ENCODE data around the gene MICALL2.
"Not testable (repeated sequence)": the region's sequence is repeated elsewhere in the genome, so short reads cannot be mapped to it uniquely, and the experiment has no call there.

MICALL2 gene

DNA sequence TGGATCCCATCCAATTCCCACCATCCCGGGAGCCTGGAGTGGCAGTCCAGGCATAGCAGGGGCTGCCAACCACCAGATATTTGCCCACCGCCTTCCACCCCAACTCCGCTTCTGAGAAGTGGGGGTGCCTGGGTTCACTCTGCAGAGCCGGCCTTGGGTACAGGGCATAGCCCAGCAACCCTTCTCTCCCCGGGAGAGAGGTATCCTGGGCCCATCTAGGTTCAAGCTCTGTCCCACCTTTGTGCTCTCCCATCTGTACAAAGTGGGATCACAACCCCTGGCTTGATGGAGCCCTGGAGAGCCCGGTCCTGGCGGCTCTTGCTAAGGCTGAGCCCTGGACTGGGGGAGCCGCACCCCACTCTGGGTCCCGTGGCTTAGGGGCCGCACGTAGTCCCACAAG lies 12.2 kb downstream of the MICALL2 start:
- no peak for DNase-seq

DNA sequence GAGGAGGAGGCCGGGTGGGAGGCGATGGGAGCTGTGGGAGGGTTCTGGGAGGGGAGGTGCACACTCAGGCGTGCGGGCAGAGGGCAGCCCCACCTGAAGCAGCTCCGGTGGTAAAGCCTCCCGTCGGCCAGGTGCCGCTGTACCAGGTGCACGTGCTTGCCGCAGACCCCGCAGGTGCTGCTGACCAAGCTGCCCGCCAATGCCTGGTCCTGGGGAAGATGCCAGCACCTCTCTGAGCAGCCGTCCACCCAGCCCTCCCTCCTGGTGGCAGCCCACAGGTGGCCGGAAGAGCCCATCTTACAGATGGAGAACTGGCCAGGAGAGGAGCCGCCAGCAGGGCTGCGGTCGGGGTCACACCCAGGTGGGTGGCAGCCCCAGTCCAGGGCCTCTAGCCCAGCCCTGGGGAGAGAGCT lies 12.6 kb downstream of the MICALL2 start:
- no peak for DNase-seq

DNA sequence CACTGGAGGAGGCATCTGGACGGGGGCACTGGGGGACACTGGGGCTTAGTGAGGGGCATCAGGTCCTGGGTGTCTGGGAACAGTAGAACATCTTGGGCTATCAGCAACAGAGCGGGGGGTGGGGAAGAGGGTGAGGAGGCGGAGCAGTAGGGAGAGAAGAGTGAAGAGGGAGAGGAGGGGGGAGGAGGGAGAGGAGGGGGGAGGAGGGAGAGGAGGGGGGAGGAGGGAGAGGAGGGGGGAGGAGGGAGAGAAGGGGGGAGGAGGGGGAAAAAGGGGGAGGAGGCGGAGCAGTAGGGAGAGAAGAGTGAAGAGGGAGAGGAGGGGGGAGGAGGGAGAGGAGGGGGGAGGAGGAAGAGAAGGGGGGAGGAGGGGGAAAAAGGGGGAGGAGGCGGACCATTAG lies 13.2 kb downstream of the MICALL2 start:
- DNase-seq = not testable (repeated sequence)

DNA sequence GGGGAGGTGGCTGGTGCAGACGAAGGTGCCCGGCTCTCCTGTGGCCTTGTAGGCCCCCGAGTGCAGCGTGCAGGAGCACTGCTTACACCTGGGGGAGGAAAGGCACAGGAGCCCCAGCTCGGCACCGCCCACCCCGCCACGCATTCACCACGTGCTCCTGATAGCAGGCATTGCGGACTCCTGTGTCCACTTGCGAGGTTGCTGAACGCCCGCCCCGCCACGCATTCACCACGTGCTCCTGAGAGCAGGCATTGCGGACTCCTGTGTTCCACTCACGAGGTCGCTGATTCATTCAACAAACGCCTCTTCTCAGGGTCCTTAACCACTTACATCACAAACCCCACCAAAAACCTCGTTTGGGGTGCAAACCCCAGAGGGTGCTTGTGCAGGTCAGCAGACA lies 13.9 kb downstream of the MICALL2 start:
- no peak for DNase-seq

DNA sequence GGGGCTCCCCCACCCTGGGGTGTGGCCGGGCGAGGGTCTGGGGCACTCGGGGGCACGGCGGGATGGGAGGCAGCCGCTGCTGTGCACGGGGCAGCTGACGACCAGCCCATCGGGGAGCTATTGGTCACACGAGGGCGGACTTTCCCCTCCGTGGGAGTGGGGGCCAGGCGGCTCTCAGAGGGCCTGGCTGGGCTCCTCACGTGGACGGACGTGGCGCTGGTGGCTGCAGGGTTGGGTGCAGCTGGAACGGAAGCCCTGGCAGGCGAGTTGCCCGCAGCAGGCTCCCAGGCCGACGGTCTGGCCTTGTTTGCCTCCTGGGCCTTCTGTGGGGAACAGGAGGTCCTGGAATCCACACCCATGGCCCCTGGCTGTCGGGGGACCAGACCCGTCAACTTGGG lies 14.3 kb downstream of the MICALL2 start:
- no peak for DNase-seq

DNA sequence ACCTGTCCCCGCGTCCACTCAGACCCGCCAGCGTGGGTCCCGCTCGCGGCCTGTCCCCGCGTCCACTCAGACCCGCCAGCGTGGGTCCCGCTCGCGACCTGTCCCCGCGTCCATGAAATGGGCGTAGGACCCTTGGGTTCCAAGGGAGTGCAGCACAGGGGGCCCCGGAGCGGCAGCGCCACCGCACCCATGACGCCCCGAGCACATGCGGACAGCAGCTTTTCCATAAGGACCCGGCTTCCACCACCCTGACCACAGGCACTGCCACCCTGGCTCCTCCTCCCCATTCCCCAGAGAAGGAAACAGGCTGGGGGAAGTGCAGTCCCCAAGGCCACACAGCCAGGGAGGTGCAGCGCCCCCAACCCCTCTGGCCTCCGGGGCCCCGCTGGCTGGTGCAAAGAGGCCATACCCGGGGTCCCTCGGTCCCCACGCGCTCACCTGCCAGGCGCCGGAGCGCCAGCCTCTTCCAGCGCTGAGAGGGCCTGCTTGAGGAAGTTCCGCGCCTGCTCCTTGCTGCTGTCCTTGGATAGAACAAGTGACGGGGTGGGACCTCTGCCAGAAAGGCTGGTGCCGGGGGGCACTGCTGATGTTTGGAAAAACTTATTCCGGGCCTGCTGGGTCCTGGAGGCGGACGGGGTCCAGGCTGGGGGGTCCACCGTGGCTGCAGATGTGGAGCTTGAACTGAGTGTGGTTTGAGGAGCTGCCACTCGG lies 14.9 kb downstream of the MICALL2 start:
- no peak for DNase-seq

DNA sequence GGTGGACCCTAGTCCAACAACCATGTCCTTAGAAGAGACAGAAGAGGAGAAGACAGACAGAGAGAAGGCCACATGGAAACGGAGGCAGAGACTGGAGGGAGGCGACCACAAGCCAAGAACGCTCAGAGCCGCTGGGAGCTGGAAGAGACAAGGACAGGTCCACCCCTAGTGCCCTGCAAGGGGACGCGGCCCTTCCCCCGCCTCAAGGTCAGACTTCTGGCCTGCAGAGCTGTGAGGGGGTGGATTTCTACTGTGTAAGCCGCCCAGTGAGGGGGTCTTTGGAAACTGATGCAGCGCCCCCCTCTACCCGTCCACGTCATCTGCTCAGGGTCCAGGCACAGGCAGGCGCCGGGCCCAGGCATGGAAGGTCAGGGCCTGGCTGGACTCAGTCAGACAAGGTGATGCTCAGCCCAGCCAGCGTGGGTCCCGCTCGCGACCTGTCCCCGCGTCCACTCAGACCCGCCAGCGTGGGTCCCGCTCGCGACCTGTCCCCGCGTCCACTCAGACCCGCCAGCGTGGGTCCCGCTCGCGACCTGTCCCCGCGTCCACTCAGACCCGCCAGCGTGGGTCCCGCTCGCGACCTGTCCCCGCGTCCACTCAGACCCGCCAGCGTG lies 15.6 kb downstream of the MICALL2 start:
- not testable (repeated sequence) for DNase-seq

DNA sequence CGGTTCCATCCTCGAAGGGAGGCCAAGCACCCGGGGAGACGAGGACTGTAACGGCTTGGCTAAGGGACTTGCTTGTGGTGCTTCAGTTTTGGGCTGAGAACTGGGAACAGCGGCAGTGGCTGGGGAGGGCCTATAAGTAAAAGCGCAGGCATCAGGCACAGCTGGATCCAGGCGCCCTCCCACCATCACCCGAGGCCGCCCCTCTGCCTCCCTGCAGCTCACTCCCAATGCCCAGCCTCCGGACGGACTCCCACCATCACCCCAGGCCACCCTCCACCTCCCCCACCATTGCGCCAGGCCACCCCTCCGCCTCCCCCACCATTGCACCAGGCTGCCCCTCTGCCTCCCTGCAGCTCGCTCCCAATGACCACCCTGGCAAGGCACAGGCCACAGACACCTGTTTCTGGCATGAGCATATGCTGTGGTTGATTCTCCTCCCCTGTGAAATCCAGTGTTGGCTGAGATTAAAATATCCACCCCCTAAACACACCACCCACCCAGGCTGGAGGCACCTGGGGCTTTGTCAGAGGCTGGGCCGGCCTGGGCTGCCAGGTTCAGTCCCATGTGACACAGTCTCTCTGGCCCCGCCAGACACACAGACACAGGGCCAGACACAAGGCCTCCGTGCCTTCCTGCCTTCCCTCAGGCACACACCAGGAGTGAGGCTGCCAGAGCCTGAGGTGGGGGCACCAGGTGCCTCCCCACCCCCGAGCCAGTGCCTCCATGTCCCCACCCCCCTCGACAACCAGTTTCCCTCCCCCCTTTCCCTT lies 16.7 kb downstream of the MICALL2 start:
- DNase-seq = no peak

DNA sequence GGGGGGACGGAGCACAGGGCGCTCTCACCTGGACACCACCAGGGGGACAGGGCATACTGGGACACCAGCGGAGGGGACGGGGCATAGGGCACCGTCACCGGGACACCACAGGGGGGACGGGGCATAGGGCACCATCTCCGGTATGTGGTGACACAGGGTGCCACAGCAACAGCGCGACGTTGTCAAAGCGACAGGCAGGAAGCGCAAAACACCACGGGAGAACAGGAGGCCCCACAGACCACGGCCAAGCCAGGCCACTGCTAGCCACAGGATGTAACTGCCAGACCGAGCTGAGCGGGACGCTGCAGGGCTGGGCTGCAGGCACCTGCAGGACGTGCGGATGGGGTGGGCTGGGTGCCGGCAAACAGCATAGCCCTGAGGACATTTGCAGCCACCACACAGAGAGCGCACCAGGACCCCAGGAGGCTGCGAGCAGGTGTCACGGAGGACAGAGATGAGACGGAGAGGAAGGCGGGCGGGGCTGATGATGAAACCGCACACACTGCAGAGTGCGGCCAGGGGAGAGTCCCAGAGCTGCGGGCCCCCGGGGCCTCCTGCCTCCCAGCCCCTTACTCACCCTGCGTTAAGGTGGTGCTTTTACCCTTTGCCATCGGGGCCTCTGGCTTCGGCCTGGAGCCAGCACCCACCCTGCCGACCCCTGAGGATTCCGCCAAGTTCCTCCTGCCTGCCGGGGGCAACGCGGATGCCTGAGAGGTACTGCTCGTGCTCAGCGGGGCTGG lies 17.5 kb downstream of the MICALL2 start:
- no peak for DNase-seq

DNA sequence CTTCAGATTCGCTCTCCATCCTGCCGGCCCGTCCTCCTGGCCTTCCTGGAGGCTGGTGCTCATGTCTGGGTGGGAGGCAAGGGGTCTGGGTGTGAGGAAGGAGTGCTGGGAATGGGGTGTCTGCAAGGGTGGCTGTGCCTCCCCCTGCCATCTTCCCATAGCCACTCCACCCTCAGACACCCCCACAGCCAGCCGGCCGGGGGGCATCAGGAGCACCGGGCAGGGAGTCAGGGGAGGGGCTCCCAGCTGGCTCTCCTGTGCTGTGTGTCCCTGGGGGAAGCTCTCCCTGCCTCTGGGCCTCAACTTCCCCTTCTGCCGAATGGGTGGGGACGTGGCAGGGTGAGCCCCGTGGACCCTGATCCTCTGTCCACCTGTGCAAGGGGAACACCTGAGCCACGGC lies 18.6 kb downstream of the MICALL2 start:
- no peak for DNase-seq

DNA sequence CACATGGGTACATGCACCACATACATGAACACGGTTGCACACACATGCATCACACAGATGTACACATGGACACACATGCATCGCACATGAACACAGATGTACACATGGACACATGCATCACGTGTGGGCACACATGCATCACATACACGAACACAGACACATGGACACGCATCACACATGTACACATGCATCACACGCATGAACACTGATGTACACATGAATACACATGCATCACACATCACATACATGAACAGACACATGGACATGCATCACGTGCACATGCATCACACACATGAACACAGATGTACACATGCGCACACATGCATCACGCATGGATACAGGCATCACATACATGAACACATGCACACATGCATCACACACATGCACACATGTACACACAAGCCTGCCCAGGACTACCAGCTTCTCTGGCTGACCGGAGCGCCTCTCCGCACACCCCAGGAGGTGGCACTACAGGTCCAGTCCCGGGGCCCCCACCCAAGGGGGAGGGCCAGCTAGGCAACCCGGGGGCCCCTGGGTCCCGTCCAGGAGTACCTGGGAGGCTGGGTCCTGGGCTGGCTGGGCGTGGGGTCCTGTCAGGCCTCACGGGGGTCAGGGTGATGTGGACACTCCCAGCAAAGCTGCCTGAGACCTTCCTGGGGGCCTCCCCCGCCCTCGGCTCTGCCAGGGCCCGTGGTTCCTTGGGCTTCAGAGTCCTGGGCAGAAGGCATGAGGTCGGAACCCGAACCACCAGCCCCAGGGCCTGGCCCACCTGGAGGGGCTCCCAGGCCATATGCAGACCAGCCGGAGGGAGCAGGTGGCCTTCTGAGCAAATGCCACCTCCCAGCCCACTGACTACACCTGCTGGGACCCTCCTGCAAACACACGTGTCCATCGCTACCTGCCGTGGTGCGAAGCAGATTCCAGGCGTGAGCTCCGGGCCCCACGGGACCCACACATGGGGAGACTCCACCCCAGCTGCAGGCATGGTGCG lies 19.6 kb downstream of the MICALL2 start:
- DNase-seq = no peak

DNA sequence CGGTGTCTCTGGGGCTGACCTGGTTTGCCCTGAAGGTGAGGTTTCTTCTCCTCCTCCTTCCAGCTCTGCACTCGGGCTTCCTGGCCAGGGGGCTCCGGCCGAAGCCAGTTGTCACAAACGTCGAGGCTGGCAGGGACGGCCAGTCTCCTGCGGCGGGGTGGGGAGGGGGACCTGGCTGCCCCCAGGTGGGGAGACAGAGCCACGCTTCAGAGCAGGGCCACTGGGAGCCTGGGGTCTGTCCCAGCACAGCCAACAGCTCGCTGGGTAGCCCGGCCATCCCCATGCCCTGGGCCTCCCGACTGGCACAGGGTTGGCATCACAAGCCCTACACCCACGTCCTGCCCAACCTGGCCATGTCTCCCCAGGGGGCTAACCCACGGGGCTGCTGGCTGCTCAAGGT lies 20.4 kb downstream of the MICALL2 start:
- DNase-seq = no peak

DNA sequence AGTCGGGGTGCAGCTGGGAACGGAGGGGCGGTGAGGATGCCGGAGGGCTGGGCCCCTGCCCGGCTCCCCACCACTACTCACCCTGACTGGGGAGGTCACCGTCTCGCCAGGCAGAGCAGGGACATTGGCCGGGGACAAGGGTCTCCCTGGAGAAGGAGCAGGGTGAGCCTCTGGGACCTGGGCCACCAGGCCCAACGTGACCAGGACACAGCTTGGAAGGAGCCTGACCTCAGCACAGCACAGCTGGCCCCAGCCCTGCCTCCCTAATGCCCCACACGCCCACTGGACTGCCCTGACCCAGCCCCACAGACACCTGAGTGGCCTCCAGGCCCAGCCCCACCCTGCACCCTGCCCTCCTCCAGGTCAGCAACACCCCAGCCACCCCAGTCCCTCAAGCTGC lies 21.1 kb downstream of the MICALL2 start:
- no peak for DNase-seq

DNA sequence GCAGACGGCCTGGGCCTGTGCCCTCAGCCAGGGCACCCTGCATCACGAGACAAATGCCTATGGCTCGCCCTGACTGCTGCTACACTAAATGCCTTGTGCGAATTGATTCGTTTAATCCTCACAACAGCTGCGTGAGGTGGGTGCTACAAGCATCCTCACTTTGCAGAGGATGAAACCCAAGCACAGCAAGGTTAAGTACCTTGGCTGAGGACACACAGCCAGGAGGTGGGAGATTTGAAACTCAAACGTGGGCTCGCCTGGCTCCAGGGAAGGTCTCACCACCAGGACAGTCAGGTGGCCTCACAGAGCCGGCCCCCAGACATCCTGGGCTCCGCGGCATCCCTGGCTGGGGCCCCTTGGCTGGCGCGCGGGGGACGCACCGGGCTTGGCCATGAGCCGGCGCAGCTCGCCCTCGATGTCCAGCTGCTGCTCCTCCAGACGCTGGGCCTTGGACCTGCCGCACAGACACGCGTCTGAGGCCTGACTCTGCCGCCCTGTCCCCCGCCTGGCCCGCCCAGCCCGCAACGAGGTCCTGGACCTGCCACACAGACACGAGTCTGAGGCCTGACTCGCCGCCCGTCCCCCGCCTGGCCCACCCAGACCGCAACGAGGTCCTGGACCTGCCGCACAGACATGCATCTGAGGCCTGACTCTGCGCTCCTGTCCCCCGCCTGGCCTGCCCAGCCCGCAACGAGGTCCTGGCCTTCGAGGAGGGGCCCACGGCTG lies 22.0 kb downstream of the MICALL2 start:
- no peak for DNase-seq

DNA sequence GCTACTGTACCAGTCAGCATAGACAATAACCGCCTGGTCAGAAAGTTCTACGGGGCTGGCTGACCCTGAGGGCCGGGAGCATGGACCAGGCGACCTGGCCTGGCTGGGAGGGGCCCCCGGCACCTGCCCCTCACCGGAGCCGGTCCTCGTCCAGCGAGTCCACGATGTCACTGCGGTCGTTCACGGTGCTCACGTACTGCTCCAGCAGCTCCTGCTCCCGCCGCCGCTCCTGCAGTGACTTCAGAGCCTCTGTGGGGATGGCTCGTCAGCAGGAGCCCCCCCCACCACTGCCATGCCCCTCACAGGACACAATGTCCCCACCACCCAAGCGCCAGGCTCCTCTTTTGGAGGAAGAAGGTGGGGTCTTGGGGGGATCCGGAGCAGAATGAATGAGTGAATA lies 22.7 kb downstream of the MICALL2 start:
- no peak for DNase-seq

DNA sequence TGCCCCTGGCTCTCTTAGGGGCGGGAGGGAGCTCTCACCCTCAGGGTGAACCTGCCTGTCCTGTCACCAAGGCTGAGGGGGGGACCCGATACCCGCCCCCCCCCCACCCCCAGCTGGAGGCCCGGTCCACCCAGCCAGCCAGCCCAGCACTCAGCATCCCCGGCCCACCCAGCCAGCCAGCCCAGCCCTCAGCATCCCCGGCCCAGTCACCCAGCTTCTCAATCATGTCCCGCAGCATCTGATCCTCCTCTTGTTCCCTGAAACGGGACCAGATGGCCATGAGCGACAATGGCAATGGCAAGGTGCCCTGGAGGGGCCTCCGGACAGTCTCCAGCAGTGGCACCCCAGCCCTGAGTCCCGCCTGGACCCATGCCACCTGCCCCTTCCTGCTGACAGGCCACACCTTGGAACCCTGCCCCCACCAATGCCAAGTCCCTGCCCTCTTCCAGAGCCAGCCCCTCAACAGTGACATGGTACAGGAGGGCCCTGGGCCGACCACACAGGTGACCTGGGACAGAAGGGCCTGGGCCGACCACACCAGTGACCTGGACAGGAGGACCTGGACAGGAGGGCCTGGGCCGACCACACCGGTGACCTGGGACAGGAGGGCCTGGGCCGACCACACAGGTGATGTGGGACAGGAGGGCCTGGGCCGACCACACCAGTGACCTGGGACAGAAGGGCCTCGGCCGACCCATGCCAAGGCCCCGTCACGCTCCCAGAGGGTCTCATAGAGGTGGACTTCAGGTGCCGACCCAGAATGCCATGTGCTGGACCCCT lies 24.2 kb downstream of the MICALL2 start:
- DNase-seq = no peak

DNA sequence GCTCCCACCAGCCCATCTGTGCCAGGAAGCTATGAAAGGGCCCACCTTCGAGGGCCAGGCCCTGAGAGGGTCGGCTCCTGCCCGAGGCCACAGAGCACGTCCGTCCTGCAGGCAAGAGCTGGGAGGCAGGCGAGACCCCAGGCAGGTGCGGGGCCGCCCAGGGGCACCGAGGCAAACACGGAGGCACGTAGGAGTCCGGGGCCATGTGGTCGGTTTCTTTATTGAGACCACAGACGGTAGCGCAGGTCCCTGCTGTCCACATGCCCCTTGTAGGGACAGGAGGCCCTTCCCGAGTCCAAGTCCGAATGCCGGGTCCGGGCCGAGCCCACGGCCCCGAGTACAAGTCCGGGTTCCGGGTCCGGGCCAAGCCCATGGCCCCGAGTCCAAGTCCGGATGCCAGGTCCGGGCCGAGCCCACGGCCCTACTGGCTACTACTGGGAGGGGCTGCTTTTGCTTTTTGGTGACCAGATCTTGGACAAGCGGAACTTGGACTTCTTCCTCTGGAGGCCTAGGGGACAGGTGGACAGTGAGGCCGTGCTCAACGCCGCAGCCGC lies 25.0 kb downstream of the MICALL2 start:
- DNase-seq = no peak

DNA sequence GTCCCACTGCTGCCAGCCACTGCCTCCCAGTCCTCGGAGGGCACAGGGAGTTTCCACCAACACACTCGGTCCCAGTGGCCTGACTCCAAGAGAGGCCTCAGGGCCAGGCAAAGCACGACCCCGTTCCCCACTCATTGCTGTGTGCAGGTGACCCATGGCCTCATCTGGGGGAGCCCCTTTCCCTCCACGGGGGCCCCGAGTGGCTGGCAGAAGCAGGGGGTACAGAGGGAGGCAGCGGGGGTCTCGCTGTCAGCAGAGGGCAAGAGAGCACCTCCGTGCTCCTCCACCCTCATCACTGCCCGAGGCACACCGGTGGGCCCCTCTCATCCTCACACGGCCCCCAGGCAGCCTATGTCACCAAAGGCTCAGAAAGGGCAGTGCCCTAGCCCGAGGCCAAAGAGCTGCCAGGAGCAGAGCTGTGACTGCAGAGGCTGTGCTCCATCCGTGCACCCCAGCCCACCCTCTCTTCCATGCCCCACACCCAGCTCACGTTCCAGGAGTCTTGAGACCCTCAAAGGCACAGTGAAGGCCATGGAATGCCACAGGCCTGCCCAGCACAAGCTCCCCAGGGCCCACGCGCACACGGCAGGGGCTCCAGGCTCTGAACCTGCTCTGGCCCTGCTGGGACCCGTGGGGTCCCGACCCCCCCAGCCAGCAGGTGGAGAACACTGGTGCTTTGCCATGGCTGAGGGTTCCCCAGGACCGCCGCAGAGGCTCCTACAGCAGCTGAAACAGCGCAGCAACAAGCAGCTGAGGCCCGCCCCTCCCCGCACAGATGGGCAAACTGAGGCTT lies 25.9 kb downstream of the MICALL2 start:
- no peak for DNase-seq

DNA sequence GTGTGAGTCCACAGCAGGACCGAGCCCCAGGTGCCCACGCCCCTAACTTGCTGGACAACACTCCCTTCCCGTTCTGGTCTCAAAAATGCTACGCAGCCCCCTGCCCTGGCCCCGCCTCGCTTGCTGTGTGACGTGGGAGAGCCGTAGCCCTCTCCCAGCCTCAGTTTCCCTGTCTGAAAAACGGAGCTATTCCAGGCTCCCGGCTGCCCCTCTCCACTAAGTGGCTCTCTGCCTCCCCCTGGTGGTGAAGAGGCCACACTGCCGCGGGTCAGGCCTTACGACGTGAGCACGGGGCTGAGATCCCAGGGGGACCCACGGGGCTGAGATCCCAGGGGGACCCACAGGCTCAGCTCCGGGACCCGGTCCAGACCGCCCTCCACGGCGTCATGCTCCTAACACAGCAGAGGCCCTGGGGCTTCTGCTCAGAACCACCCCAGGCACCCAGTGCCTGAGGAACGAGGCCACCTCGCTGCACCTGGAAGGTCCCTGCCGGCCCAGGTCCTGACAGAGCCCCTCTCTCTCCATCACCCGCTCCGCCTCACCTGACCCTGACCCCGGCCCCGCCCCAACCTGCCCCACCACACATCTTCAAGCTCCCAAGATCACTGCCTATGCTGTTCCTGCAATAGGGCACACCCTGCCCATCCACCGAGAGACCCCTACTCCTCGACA lies 26.7 kb downstream of the MICALL2 start:
- DNase-seq = peak; percentile 94
